ENCODE data around the gene L3MBTL1. TPM values are rescaled to one million over a fixed set of nuclear protein-coding genes. Genes with fewer than 3 reads are reported as not detected.

Gene L3MBTL1
- total RNA-seq, 3 donors from 2014 or later (not counting 1 experiment from before 2014, with no cell fraction given), result 15.4 to 17.1 (median 17.0) TPM

GRCh38 chr20:43590036-43590391 lies 82.5 kb downstream of the L3MBTL1 start:
- peaks cover 18% of the 10 kb centered on the region for H3K4me1 ChIP-seq (ENCODE audit: control insufficient read depth, insufficient read depth, low read length)
- no peak for ATAC-seq
- TF ChIP-seq CTCF (IDR thresholded peaks at IDR 0.05), result no peak
- H3K27me3 ChIP-seq (ENCODE audit: control insufficient read depth, insufficient read depth, low read length), result no peaks in the 10 kb centered on the region
- peak overlapping the region; percentile 93 for H3K27ac ChIP-seq (ENCODE audit: low read length)
- Mint-ChIP-seq H3K4me3 (peak overlapping the region; percentile 95), H3K27ac (peak overlapping the region; percentile 95 to 97), H3K4me1 (peaks cover 19 to 21% of the 10 kb centered on the region in 2 donors), H3K27me3 (ENCODE audit: low read depth in 2 of 2) (peaks cover 0 to 7% of the 10 kb centered on the region in 2 donors), H3K36me3 (no peaks in the 10 kb centered on the region), H3K9me3 (no peaks in the 10 kb centered on the region)
- peaks cover 2% of the 10 kb centered on the region for H3K36me3 ChIP-seq (ENCODE audit: control insufficient read depth, insufficient read depth, low read length)
- peak in 1 of 2 donors; percentile 43 for DNase-seq
- H3K4me3 ChIP-seq (ENCODE audit: low read length), result peak overlapping the region; percentile 64
- WGBS (ENCODE audit: insufficient coverage), result 36% methylated on average over 8 of the region's 9 CpGs
- intact Hi-C loops (cut with micrococcal nuclease), result loop anchor here (2.0 kb wide), 1 partner anchor 133 kb away; the partner anchor contains the start of gene SRSF6
- H3K9me3 ChIP-seq (ENCODE audit: control insufficient read depth, insufficient read depth, low read length), result no peaks in the 10 kb centered on the region

GRCh38 chr20:43590392-43591303 lies 83.2 kb downstream of the L3MBTL1 start, which contains the start of gene IFT52:
TSS of gene IFT52 (plus strand) at chr20:43590937. CDS start at chr20:43594699, 3,762 bp downstream.
- peaks cover 2% of the 10 kb centered on the region for H3K36me3 ChIP-seq (ENCODE audit: control insufficient read depth, insufficient read depth, low read length)
- ATAC-seq (peak; percentile 96 to 99 (median 96)), DNase-seq (peak; percentile 81 to 97)
- Mint-ChIP-seq H3K36me3 (no peaks in the 10 kb centered on the region), H3K4me1 (peaks cover 19 to 21% of the 10 kb centered on the region in 2 donors), H3K27me3 (ENCODE audit: low read depth in 2 of 2) (peaks cover 0 to 7% of the 10 kb centered on the region in 2 donors), H3K27ac (peak within 1 kb of the TSS; percentile 95 to 97), H3K4me3 (peak within 1 kb of the TSS; percentile 95), H3K9me3 (no peaks in the 10 kb centered on the region)
- H3K27ac ChIP-seq (ENCODE audit: low read length), result peak within 1 kb of the TSS; percentile 93
- no peaks in the 10 kb centered on the region for H3K9me3 ChIP-seq (ENCODE audit: control insufficient read depth, insufficient read depth, low read length)
- TF ChIP-seq CTCF (IDR thresholded peaks at IDR 0.05), result no peak
- intact Hi-C loops (cut with micrococcal nuclease), result loop anchor here (2.0 kb wide), 1 partner anchor 134 kb away; the partner anchor contains the start of gene SRSF6
- H3K27me3 ChIP-seq (ENCODE audit: control insufficient read depth, insufficient read depth, low read length), result no peaks in the 10 kb centered on the region
- H3K4me3 ChIP-seq (ENCODE audit: low read length), result peak within 1 kb of the TSS; percentile 64
- peaks cover 18% of the 10 kb centered on the region for H3K4me1 ChIP-seq (ENCODE audit: control insufficient read depth, insufficient read depth, low read length)
- under 1% methylated on average over 65 of the region's 68 CpGs for WGBS (ENCODE audit: insufficient coverage)

Other genes with a start within 250 kb of the L3MBTL1 start
- 100 to 1,000 TPM; 184 to 252 (median 229) TPM for gene SRSF6, start 49.8 kb upstream of the L3MBTL1 start, total RNA-seq
- 1 to 10 TPM in 1 of 3 donors, under 1 TPM in 2; 0.48 to 1.2 (median 0.61) TPM for gene SGK2, start 51.3 kb downstream of the L3MBTL1 start, total RNA-seq
- gene IFT52, start 83.2 kb downstream of the L3MBTL1 start, total RNA-seq, result 10 to 100 TPM; 21.5 to 26.1 (median 22.4) TPM
- 1 to 10 TPM; 1.6 to 2.4 (median 1.7) TPM for gene MYBL2, start 159.4 kb downstream of the L3MBTL1 start, total RNA-seq
- gene GTSF1L, start 219.3 kb downstream of the L3MBTL1 start, total RNA-seq, result not detected